Aorta (tissue), 5 donors: ENCODE data around the gene PCSK6. TPM values are rescaled to one million over a fixed set of nuclear protein-coding genes. Genes with fewer than 3 reads are reported as not detected.

Experiments
- ATAC-seq: fragments of 200-7000 bp; cut with Tn5 transposase; one replicate; pipeline ENCODE4 v1.9.1; 2022; ENCODE audit warnings: moderate library complexity; ENCODE audit not compliant: low FRiP score
- DNase-seq, 2 donors: peaks; one replicate each; pipeline ENCODE4 v3.0.0-alpha.2; 2020
- H3K27ac ChIP-seq, 2 donors: one replicate each; pipeline ENCODE4 v1.5.1; 2013; ENCODE audit warnings: low read length in 2 of 2, mild to moderate bottlenecking in 2 of 2, moderate library complexity in 2 of 2, control low read depth in 1 of 2, inconsistent platforms in 1 of 2, low read depth in 1 of 2
- H3K27me3 ChIP-seq, 2 donors: one replicate each; pipeline ENCODE4 v1.6.1; 2013; ENCODE audit warnings: control low read depth in 1 of 2, low read length in 1 of 2, mild to moderate bottlenecking in 1 of 2, moderate library complexity in 1 of 2; ENCODE audit not compliant: insufficient read depth in 2 of 2, control insufficient read depth in 1 of 2
- H3K36me3 ChIP-seq, 2 donors: one replicate each; pipeline ENCODE4 v1.6.1; 2013; ENCODE audit warnings: control low read depth in 1 of 2, low read length in 1 of 2, mild to moderate bottlenecking in 1 of 2; ENCODE audit not compliant: insufficient read depth in 2 of 2, control insufficient read depth in 1 of 2
- H3K4me1 ChIP-seq, 2 donors: one replicate each; pipeline ENCODE4 v1.6.1; 2013; ENCODE audit warnings: low read length in 2 of 2, control low read depth in 1 of 2, mild to moderate bottlenecking in 1 of 2, moderate library complexity in 1 of 2; ENCODE audit not compliant: insufficient read depth in 2 of 2, control insufficient read depth in 1 of 2
- H3K4me3 ChIP-seq, 2 donors: one replicate each; pipeline ENCODE4 v1.5.1; 2013; ENCODE audit warnings: low read length in 2 of 2, control low read depth in 1 of 2, mild to moderate bottlenecking in 1 of 2
- H3K9me3 ChIP-seq: one replicate; pipeline ENCODE4 v1.6.1; 2013; ENCODE audit warnings: mild to moderate bottlenecking, low read length; ENCODE audit not compliant: control insufficient read depth
- WGBS, 2 donors: extraction: QIAGEN DNeasy Blood & Tissue Kit; methylation state at CpG; one replicate each; pipeline ENCODE4 v1.1.7; 2013; 5-methylcytosine and 5-hydroxymethylcytosine counted together
- intact Hi-C, 2 donors: fragments of 100-400 bp; cut with DNase I; formaldehyde crosslinking; loops; one replicate each; pipeline versions ENCODE4 v1.14.2 to v1.15.0; 2022
- polyA plus RNA-seq, 2 donors: library from polyadenylated mRNA; stranded (reverse); fragments of 200-250 nt; gene quantifications; one replicate each; pipeline ENCODE4 v1.2.3, GENCODE V29; 2013
- total RNA-seq, 2 donors: library from RNA; stranded (reverse); fragmentation: NEBNext Ultra II Directional; extraction: Animal tissue kit (Norgen Biotek cat#: 25700); gene quantifications; one replicate each; pipeline ENCODE4 v1.2.1, GENCODE V29; 2021
- donor health status: healthy with polysubstance abuse.
- donor health status: Bipolar disorder and iron deficiency.
- donor health status: DM: no; HTN: no; CAD: no.
- donor health status: DM: no; HTN: no; CAD: no.
- donor health status: DM: yes; HTN: yes; CAD: no.

The PCSK6 gene
- total and polyA plus RNA-seq, 4 donors: 1.6 to 11.2 (median 5.0) TPM; not detected in 1

- Histone ChIP-seq H3K4me1 (no peaks in the 10 kb centered on the region), H3K36me3 (no peaks in the 10 kb centered on the region), H3K4me3 (no peak overlapping the region), H3K27me3 (no peaks in the 10 kb centered on the region), H3K27ac (no peak overlapping the region), H3K9me3 (no peaks in the 10 kb centered on the region)
- ATAC-seq (no peak), DNase-seq (no peak)
- 80 to 84% methylated on average over 13 of the region's 13 CpGs for WGBS, 2 donors
- intact Hi-C loops: no loop called here
These were observed 44.0 kb upstream of the PCSK6 start for GRCh38 chr15:101533371-101534140.

- H3K27me3 ChIP-seq: no peaks in the 10 kb centered on the region
- H3K36me3 ChIP-seq: no peaks in the 10 kb centered on the region
- no peak for ATAC-seq
- WGBS, 2 donors: 84 to 86% methylated on average over 6 of the region's 6 CpGs
- no peak overlapping the region for H3K4me3 ChIP-seq
- no peaks in the 10 kb centered on the region for H3K4me1 ChIP-seq
- H3K27ac ChIP-seq: no peak overlapping the region
- intact Hi-C loops: no loop called here
- no peaks in the 10 kb centered on the region for H3K9me3 ChIP-seq
- DNase-seq: no peak
These were observed 43.4 kb upstream of the PCSK6 start for GRCh38 chr15:101532865-101533264.

- no peak overlapping the region for H3K4me3 ChIP-seq
- no peaks in the 10 kb centered on the region for H3K4me1 ChIP-seq
- no peak for DNase-seq
- 69 to 72% methylated on average over 13 of the region's 13 CpGs for WGBS, 2 donors
- H3K27ac ChIP-seq: no peak overlapping the region
- H3K9me3 ChIP-seq: no peaks in the 10 kb centered on the region
- intact Hi-C loops: no loop called here
- no peaks in the 10 kb centered on the region for H3K27me3 ChIP-seq
- ATAC-seq: no peak
- no peaks in the 10 kb centered on the region for H3K36me3 ChIP-seq
These were observed 41.7 kb upstream of the PCSK6 start for GRCh38 chr15:101531170-101531569.

GRCh38 chr15:101530224-101530958 lies 40.9 kb upstream of the PCSK6 start:
- no peak for ATAC-seq
- Histone ChIP-seq H3K4me1 (no peaks in the 10 kb centered on the region), H3K27me3 (no peaks in the 10 kb centered on the region), H3K4me3 (no peak overlapping the region), H3K36me3 (no peaks in the 10 kb centered on the region), H3K9me3 (peaks cover 1% of the 10 kb centered on the region), H3K27ac (no peak overlapping the region)
- WGBS, 2 donors: 82 to 87% methylated on average over 17 of the region's 17 CpGs
- no peak for DNase-seq
- intact Hi-C loops: no loop called here

- Histone ChIP-seq H3K4me1 (no peaks in the 10 kb centered on the region), H3K27me3 (no peaks in the 10 kb centered on the region), H3K27ac (no peak overlapping the region), H3K36me3 (no peaks in the 10 kb centered on the region), H3K4me3 (no peak overlapping the region), H3K9me3 (peaks cover 4% of the 10 kb centered on the region)
- no peak for ATAC-seq
- WGBS, 2 donors: 64 to 80% methylated on average over 4 of the region's 4 CpGs
- intact Hi-C loops: no loop called here
- no peak for DNase-seq
These were observed 39.4 kb upstream of the PCSK6 start for GRCh38 chr15:101528917-101529299.

GRCh38 chr15:101528108-101528916 lies 38.8 kb upstream of the PCSK6 start:
- Histone ChIP-seq H3K36me3 (no peaks in the 10 kb centered on the region), H3K4me3 (no peak overlapping the region), H3K9me3 (peaks cover 4% of the 10 kb centered on the region), H3K27ac (no peak overlapping the region), H3K4me1 (no peaks in the 10 kb centered on the region), H3K27me3 (no peaks in the 10 kb centered on the region)
- DNase-seq (no peak), ATAC-seq (peak; percentile 51)
- intact Hi-C loops: no loop called here
- 48 to 53% methylated on average over 18 of the region's 18 CpGs for WGBS, 2 donors

GRCh38 chr15:101526890-101527289 lies 37.4 kb upstream of the PCSK6 start:
- ATAC-seq (no peak), DNase-seq (no peak)
- Histone ChIP-seq H3K4me3 (no peak overlapping the region), H3K9me3 (peaks cover 4% of the 10 kb centered on the region), H3K36me3 (no peaks in the 10 kb centered on the region), H3K4me1 (no peaks in the 10 kb centered on the region), H3K27me3 (no peaks in the 10 kb centered on the region), H3K27ac (no peak overlapping the region)
- intact Hi-C loops: no loop called here
- WGBS, 2 donors: 74 to 78% methylated on average over 7 of the region's 7 CpGs

- Histone ChIP-seq H3K4me3 (no peak overlapping the region), H3K4me1 (no peaks in the 10 kb centered on the region), H3K9me3 (peaks cover 4% of the 10 kb centered on the region), H3K36me3 (no peaks in the 10 kb centered on the region), H3K27me3 (no peaks in the 10 kb centered on the region), H3K27ac (no peak overlapping the region)
- intact Hi-C loops: no loop called here
- ATAC-seq (no peak), DNase-seq (no peak)
- WGBS, 2 donors: 73 to 81% methylated on average over 13 of the region's 13 CpGs
These were observed 36.9 kb upstream of the PCSK6 start for GRCh38 chr15:101526442-101526841.
